Ovary (tissue), 9 donors: ENCODE results near the gene TRDMT1. TPM values are rescaled to one million over a fixed set of nuclear protein-coding genes. Genes with fewer than 3 reads are reported as not detected.

ENCODE experiments used
- DNase-seq, 5 donors: peaks; one replicate each; pipeline ENCODE4 v3.0.0-alpha.2; 2019 to 2020
- H3K27ac ChIP-seq, 2 donors: fragments of 200-600 bp; one replicate each; pipeline versions ENCODE4 v1.5.1 to v1.8.0; 2019 to 2022
- H3K27me3 ChIP-seq: fragments of 200-600 bp; one replicate; pipeline ENCODE4 v1.8.0; 2022
- H3K36me3 ChIP-seq: fragments of 200-600 bp; sonication (generic); one replicate; pipeline ENCODE4 v1.5.1; 2019
- H3K4me1 ChIP-seq: one replicate; pipeline ENCODE4 v1.8.1; 2013; ENCODE audit warnings: mild to moderate bottlenecking, moderate library complexity; ENCODE audit not compliant: insufficient read depth
- H3K4me3 ChIP-seq: fragments of 200-600 bp; sonication (generic); one replicate; pipeline ENCODE4 v1.5.1; 2017
- H3K9me3 ChIP-seq, 2 donors: fragments of 200-600 bp in 1 of 2; sonication (generic) in 1 of 2; one replicate each; pipeline versions ENCODE4 v1.5.1 to v1.8.1; 2013 to 2019; ENCODE audit warnings: mild to moderate bottlenecking in 1 of 2, moderate library complexity in 1 of 2
- CTCF ChIP-seq, 3 donors: fragments of 450-650 bp in 2 of 3; fragments of 200-600 bp in 1 of 3; IDR thresholded peaks; one replicate each; pipeline versions ENCODE4 v1.5.1 to v1.8.0; 2016 to 2022; ENCODE audit warnings: antibody characterized with exemption in 3 of 3, mild to moderate bottlenecking in 1 of 3
- EP300 ChIP-seq: sonication (generic); formaldehyde crosslinking; IDR thresholded peaks from one replicate; pipeline ENCODE4 v1.6.1; 2017; ENCODE audit warnings: antibody characterized with exemption
- POLR2A ChIP-seq: fragments of 450-650 bp; IDR thresholded peaks from one replicate; pipeline ENCODE4 v1.6.1; 2017; ENCODE audit warnings: antibody characterized with exemption, mild to moderate bottlenecking, moderate library complexity
- WGBS, 3 donors: extraction: QIAGEN DNeasy Blood & Tissue Kit in 1 of 3; methylation state at CpG; one replicate each; pipeline versions ENCODE4 v1.1.5 to v1.1.7; 2013 to 2017; 5-methylcytosine and 5-hydroxymethylcytosine counted together
- intact Hi-C, 4 donors: fragments of 100-400 bp; cut with DNase I; formaldehyde crosslinking; loops; one replicate each; pipeline versions ENCODE4 v1.11.0 to v1.15.1; 2022 to 2023
- polyA plus RNA-seq, 2 donors: library from polyadenylated mRNA; stranded (reverse); fragments of 200-250 nt in 1 of 2; fragments of 350-450 nt in 1 of 2; fragmentation: Illumina TruSeq in 1 of 2; extraction: RNeasy Lipid Tissue Mini Kit (QIAGEN cat#74804) in 1 of 2; gene quantifications; one replicate each; pipeline ENCODE4 v1.2.3, GENCODE V29; 2013 to 2014
- total RNA-seq, 7 donors: library from RNA; depleted of rRNA in 2 of 7; stranded (reverse); fragments of >200 nt in 2 of 7; fragmentation: NEBNext Ultra II Directional in 3 of 7; extraction: Animal tissue kit (Norgen Biotek cat#: 25700) in 3 of 7; gene quantifications; one replicate each; pipeline versions ENCODE4 v1.1.0 to v1.2.4, GENCODE V29; 2016 to 2023
- donor health status: DM: no; HTN: no; CAD: no; lungs with moderate emphysema.
- donor health status: DM: no; HTN: no; CAD: no.
- donor health status: Bipolar disorder and iron deficiency.
- donor health status: DM: yes; HTN: yes; CAD: no.
- donor health status: DM: no; HTN: no; CAD: no.
- donor health status: DM: yes; HTN: yes; CAD: no.

The TRDMT1 gene
- total and polyA plus RNA-seq, 9 donors, result 3.2 to 24.3 (median 15.9) TPM

- H3K4me3 ChIP-seq, result no peak overlapping the region
These were observed 45.7 kb upstream of the TRDMT1 start for GRCh38 chr10:17247210-17247609.

GRCh38 chr10:17244700-17245365 lies 43.4 kb upstream of the TRDMT1 start:
- DNase-seq, result no peak
- no peaks in the 10 kb centered on the region for H3K4me1 ChIP-seq
- no peaks in the 10 kb centered on the region for H3K36me3 ChIP-seq
- no peak overlapping the region for H3K4me3 ChIP-seq
- H3K27ac ChIP-seq, result no peak overlapping the region
- H3K27me3 ChIP-seq, result no peaks in the 10 kb centered on the region
- intact Hi-C loops, result no loop called here
- H3K9me3 ChIP-seq, result no peaks in the 10 kb centered on the region
- TF ChIP-seq POLR2A (no peak), EP300 (no peak), CTCF (IDR thresholded peaks at IDR 0.05) (no peak)

More at GRCh38 chr10:17247210-17247609, 45.7 kb upstream of the TRDMT1 start:
- H3K4me1 ChIP-seq, result no peaks in the 10 kb centered on the region
- 86 to 100% (median 94%) methylated on average over 1 of the region's 1 CpG for WGBS, 3 donors
- DNase-seq, result no peak
- H3K9me3 ChIP-seq, result no peaks in the 10 kb centered on the region
- intact Hi-C loops, result no loop called here
- H3K27me3 ChIP-seq, result no peaks in the 10 kb centered on the region
- H3K36me3 ChIP-seq, result no peaks in the 10 kb centered on the region
- no peak for TF ChIP-seq CTCF (IDR thresholded peaks at IDR 0.05)
- no peak overlapping the region for H3K27ac ChIP-seq

- Histone ChIP-seq H3K27ac (no peak overlapping the region), H3K27me3 (no peaks in the 10 kb centered on the region), H3K4me3 (no peak overlapping the region), H3K4me1 (peaks cover 2% of the 10 kb centered on the region), H3K36me3 (no peaks in the 10 kb centered on the region), H3K9me3 (no peaks in the 10 kb centered on the region)
- DNase-seq, result no peak
- intact Hi-C loops, result no loop called here
- no peak for TF ChIP-seq CTCF (IDR thresholded peaks at IDR 0.05)
- no peak for TF ChIP-seq EP300
- TF ChIP-seq POLR2A, result no peak
- WGBS, 3 donors, result 92 to 96% (median 94%) methylated on average over 5 of the region's 5 CpGs
These were observed 40.3 kb upstream of the TRDMT1 start for GRCh38 chr10:17241611-17242333.

GRCh38 chr10:17240616-17241015 lies 39.1 kb upstream of the TRDMT1 start:
- Histone ChIP-seq H3K27me3 (no peaks in the 10 kb centered on the region), H3K9me3 (no peaks in the 10 kb centered on the region), H3K4me3 (no peak overlapping the region), H3K27ac (no peak overlapping the region), H3K36me3 (no peaks in the 10 kb centered on the region), H3K4me1 (peaks cover 2% of the 10 kb centered on the region)
- TF ChIP-seq EP300 (no peak), CTCF (IDR thresholded peaks at IDR 0.05) (no peak), POLR2A (no peak)
- intact Hi-C loops, result no loop called here
- WGBS, 3 donors, result 74 to 85% (median 77%) methylated on average over 4 of the region's 4 CpGs
- DNase-seq, result no peak
